Loucy (cell line): ENCODE results near the gene NELFCD.

ENCODE experiments used
- EZH2phosphoT487 ChIP-seq: fragments of 200-600 bp; IDR thresholded peaks from 2 replicates; pipeline ENCODE4 v1.6.1; 2018; ENCODE audit warnings: antibody characterized with exemption, mild to moderate bottlenecking, moderate library complexity, borderline replicate concordance
- TF ChIP-seq, protein P1 (sequence below): fragments of 200-600 bp; sonication (generic); conservative IDR thresholded peaks from 2 replicates; pipeline ENCODE4 v1.5.1; 2014; ENCODE audit warnings: mild to moderate bottlenecking, antibody characterized with exemption, low read length

- TF ChIP-seq, protein P1, sequence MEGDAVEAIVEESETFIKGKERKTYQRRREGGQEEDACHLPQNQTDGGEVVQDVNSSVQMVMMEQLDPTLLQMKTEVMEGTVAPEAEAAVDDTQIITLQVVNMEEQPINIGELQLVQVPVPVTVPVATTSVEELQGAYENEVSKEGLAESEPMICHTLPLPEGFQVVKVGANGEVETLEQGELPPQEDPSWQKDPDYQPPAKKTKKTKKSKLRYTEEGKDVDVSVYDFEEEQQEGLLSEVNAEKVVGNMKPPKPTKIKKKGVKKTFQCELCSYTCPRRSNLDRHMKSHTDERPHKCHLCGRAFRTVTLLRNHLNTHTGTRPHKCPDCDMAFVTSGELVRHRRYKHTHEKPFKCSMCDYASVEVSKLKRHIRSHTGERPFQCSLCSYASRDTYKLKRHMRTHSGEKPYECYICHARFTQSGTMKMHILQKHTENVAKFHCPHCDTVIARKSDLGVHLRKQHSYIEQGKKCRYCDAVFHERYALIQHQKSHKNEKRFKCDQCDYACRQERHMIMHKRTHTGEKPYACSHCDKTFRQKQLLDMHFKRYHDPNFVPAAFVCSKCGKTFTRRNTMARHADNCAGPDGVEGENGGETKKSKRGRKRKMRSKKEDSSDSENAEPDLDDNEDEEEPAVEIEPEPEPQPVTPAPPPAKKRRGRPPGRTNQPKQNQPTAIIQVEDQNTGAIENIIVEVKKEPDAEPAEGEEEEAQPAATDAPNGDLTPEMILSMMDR, result no peak
- TF ChIP-seq EZH2phosphoT487, result no peak
Observed at GRCh38 chr20:59027741-59028320, 46.8 kb downstream of the NELFCD start.
